Parathyroid adenoma (tissue), 2 donors: Measurements from ENCODE around the gene PLA1A.
"Not testable (repeated sequence)": the region's sequence is repeated elsewhere in the genome, so short reads cannot be mapped to it uniquely, and the experiment has no call there.

Experiments
- H2AFZ ChIP-seq: fragments of 300-600 bp; sonication (generic); one replicate; pipeline ENCODE4 v1.7.0; 2017; ENCODE audit warnings: antibody characterized with exemption, mild to moderate bottlenecking
- H3K27ac ChIP-seq: fragments of 300-600 bp; sonication (generic); one replicate; pipeline ENCODE4 v1.7.0; 2017
- H3K27me3 ChIP-seq: fragments of 300-600 bp; sonication (generic); one replicate; pipeline ENCODE4 v1.7.0; 2017; ENCODE audit warnings: low read length; ENCODE audit not compliant: control insufficient read depth, insufficient read depth
- H3K36me3 ChIP-seq: fragments of 300-600 bp; sonication (generic); one replicate; pipeline ENCODE4 v1.7.0; 2017; ENCODE audit warnings: low read length; ENCODE audit not compliant: control insufficient read depth, insufficient read depth
- H3K4me1 ChIP-seq: fragments of 300-600 bp; sonication (generic); one replicate; pipeline ENCODE4 v1.7.0; 2017; ENCODE audit warnings: control low read depth
- H3K4me2 ChIP-seq: fragments of 300-600 bp; sonication (generic); one replicate; pipeline ENCODE4 v1.7.0; 2017; ENCODE audit warnings: low read length
- H3K4me3 ChIP-seq: fragments of 300-600 bp; sonication (generic); one replicate; pipeline ENCODE4 v1.7.0; 2017; ENCODE audit warnings: low read depth, low read length
- H3K79me2 ChIP-seq: fragments of 300-600 bp; sonication (generic); one replicate; pipeline ENCODE4 v1.7.0; 2017; ENCODE audit warnings: control low read depth
- H3K9ac ChIP-seq: fragments of 300-600 bp; sonication (generic); one replicate; pipeline ENCODE4 v1.7.0; 2017; ENCODE audit warnings: mild to moderate bottlenecking
- H3K9me3 ChIP-seq: fragments of 300-600 bp; sonication (generic); one replicate; pipeline ENCODE4 v1.7.0; 2017; ENCODE audit warnings: low read length; ENCODE audit not compliant: control insufficient read depth
- CTCF ChIP-seq: fragments of 300-600 bp; sonication (generic); IDR thresholded peaks from one replicate; pipeline ENCODE4 v1.7.0; 2017; ENCODE audit warnings: antibody characterized with exemption, mild to moderate bottlenecking
- donor health status: primary hyperparathyroidism.

Gene PLA1A

GRCh38 chr3:119675188-119675874 lies 77.6 kb downstream of the PLA1A start:
- no peak for TF ChIP-seq CTCF
- H3K79me2 ChIP-seq, result peaks cover 5% of the 10 kb centered on the region
- H3K9ac ChIP-seq, result no peak overlapping the region
- H3K27ac ChIP-seq, result peak overlapping the region; percentile 75
- no peaks in the 10 kb centered on the region for H3K36me3 ChIP-seq
- H3K4me1 ChIP-seq, result peaks cover 28% of the 10 kb centered on the region
- peak overlapping the region; percentile 69 for H3K4me3 ChIP-seq
- H3K9me3 ChIP-seq, result no peaks in the 10 kb centered on the region
- H3K4me2 ChIP-seq, result peak overlapping the region; percentile 69
- H2AFZ ChIP-seq, result no peak overlapping the region
- H3K27me3 ChIP-seq, result no peaks in the 10 kb centered on the region

DNA sequence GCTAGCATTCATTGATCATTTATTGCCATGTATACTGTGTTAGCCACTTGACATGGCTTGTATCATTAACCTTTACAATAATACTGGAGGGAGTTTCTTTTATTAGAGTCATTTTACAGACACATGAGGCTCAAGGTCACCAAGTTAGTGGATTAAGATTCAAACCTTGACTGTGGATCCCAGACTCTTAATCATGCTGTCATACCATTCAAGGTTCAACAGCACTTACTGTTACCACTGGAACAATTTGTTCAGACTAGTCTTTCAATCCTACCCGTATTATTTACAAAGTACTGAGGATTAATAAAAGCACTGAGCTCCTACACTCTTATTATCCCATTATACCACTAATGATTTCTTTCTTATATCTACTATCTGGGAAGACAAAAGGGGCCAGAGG lies 78.3 kb downstream of the PLA1A start:
- Histone ChIP-seq H3K4me2 (peak overlapping the region; percentile 69), H3K79me2 (peaks cover 5% of the 10 kb centered on the region), H3K4me1 (peaks cover 29% of the 10 kb centered on the region), H3K9ac (peak overlapping the region; percentile 32), H2AFZ (no peak overlapping the region), H3K27ac (peak overlapping the region; percentile 75), H3K9me3 (no peaks in the 10 kb centered on the region), H3K4me3 (peak overlapping the region; percentile 69), H3K27me3 (no peaks in the 10 kb centered on the region), H3K36me3 (no peaks in the 10 kb centered on the region)
- no peak for TF ChIP-seq CTCF

DNA sequence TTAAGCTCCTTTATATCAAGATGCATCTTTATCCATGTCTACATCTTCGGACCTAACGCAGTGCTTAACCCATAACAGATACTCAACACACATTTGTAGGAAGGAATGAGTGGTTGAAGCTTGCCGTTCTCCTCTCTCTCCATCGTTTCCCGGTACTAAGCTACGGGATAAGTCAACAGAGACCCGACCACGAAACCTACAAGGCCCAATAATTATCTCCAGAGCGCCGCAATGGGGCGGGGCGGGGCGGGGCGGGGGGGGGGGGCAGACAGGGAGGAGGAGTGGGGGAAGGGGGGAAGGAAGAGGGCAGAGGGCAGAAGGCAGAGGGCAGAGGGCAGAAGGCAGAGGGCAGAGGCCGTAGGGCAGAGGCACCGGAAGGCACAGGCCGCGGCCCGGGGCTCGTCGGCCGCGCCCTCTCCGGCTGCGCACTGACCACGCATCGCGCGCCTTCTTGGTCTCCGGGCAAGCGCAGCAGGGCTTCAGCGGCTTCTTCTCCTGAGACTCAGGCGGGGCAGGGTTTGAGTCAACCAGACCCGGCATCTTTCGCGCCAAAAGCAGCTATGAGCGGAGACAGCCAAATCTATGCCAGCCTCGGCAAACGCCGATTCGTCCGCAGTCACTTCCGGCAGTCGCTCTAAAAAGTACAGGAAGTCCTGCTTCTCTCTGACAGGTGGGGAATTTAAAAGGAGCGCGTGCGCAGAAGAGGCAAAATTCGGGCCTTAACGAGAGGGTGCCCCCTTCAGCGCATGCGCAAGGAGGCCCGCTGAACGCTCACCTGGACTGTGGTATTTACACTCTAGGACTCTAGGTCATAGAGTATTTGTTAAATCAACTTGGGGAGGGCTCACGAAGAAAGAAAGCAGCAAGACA lies 79.3 kb downstream of the PLA1A start, which contains the start of gene COX17:
Gene COX17 (minus strand): TSS at position 636 of the 870 bp plus-strand sequence. CDS start 96 bp downstream, at position 540.
- peak within 1 kb of the TSS; percentile 32 for H3K9ac ChIP-seq

DNA sequence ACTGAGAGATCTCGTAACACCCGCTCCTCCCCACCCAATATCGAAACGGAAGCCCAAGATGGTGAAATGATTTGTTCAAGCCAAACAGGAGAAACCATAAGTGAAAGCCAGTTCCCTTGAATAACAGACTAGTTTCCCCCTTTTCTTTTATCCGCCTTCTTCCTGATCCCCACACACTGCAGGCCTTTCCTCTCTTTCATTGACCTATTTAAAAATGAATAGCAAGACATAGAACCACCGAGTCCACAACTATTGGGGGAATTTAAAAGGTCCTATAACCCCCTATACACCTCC lies 79.9 kb downstream of the PLA1A start:
- Histone ChIP-seq H3K36me3 (no peaks in the 10 kb centered on the region), H3K9me3 (no peaks in the 10 kb centered on the region), H3K27me3 (no peaks in the 10 kb centered on the region), H3K9ac (no peak overlapping the region), H3K4me1 (peaks cover 26% of the 10 kb centered on the region), H3K4me2 (peak overlapping the region; percentile 88), H3K4me3 (peak overlapping the region; percentile 69), H3K27ac (peak overlapping the region; percentile 75), H3K79me2 (peaks cover 5% of the 10 kb centered on the region), H2AFZ (peak overlapping the region; percentile 71)
- no peak for TF ChIP-seq CTCF

More for the DNA sequence above, 79.3 kb downstream of the PLA1A start, which contains the start of gene COX17:
- Histone ChIP-seq H3K27me3 (no peaks in the 10 kb centered on the region), H3K9me3 (no peaks in the 10 kb centered on the region), H3K4me3 (peak within 1 kb of the TSS; percentile 69), H3K79me2 (peaks cover 5% of the 10 kb centered on the region), H2AFZ (peak within 1 kb of the TSS; percentile 71), H3K4me1 (peaks cover 30% of the 10 kb centered on the region), H3K27ac (peak within 1 kb of the TSS; percentile 75), H3K36me3 (no peaks in the 10 kb centered on the region), H3K4me2 (peak within 1 kb of the TSS; percentile 88)
- TF ChIP-seq CTCF, result peak; percentile 8

DNA sequence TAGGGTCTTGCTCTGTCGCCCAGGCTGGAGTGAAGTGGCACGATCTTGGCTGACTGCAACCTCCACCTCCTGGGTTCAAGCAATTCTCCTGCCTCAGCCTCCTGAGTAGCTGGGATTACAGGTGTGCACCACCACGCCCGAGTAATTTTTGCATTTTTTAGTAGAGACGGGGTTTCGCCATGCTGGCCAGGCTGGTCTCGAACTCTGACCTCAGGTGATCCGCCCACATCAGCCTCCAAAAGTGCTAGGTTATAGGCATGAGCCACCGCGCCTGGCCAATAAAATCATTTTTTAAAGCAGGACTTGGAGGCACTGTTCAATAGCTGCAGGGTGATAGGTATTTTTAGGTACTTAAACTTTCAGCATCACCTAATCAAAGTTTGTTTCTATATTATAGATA lies 80.5 kb downstream of the PLA1A start:
- not testable (repeated sequence) for H3K27ac ChIP-seq, H3K36me3 ChIP-seq, H3K9me3 ChIP-seq, H3K4me2 ChIP-seq, H3K4me3 ChIP-seq, H2AFZ ChIP-seq, H3K79me2 ChIP-seq, H3K9ac ChIP-seq, H3K27me3 ChIP-seq
- peaks cover 26% of the 10 kb centered on the region for H3K4me1 ChIP-seq
